ENCODE results near the gene CREG2. TPM values are rescaled to one million over a fixed set of nuclear protein-coding genes. Genes with fewer than 3 reads are reported as not detected.

The CREG2 gene
- total RNA-seq, 4 donors from 2014 or later, result 0.28 TPM; not detected in 3

DNA sequence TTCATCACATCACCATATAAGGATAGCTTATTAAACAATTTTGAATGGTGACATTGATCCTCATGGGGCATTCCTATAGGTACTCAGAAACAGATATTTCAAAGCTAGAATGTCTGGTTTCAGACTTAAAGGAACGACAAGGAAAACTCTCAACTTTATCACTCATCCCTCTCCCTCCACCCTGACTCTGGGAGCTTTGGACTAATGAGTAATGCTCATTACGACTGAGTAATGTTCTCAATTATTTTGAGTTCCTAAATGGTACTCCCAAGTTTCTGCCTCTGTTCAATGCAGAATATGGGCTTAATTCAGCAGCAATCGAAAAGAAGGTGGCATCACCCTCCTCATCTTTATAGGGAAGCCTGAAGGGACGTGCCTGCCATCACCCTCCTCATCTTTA lies 44.2 kb upstream of the CREG2 start:
- H3K9me3 ChIP-seq, result no peaks in the 10 kb centered on the region
- DNase-seq, result no peak
- no peak for TF ChIP-seq POLR2A (IDR thresholded peaks at IDR 0.05)
- TF ChIP-seq, protein P1, sequence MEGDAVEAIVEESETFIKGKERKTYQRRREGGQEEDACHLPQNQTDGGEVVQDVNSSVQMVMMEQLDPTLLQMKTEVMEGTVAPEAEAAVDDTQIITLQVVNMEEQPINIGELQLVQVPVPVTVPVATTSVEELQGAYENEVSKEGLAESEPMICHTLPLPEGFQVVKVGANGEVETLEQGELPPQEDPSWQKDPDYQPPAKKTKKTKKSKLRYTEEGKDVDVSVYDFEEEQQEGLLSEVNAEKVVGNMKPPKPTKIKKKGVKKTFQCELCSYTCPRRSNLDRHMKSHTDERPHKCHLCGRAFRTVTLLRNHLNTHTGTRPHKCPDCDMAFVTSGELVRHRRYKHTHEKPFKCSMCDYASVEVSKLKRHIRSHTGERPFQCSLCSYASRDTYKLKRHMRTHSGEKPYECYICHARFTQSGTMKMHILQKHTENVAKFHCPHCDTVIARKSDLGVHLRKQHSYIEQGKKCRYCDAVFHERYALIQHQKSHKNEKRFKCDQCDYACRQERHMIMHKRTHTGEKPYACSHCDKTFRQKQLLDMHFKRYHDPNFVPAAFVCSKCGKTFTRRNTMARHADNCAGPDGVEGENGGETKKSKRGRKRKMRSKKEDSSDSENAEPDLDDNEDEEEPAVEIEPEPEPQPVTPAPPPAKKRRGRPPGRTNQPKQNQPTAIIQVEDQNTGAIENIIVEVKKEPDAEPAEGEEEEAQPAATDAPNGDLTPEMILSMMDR (IDR thresholded peaks at IDR 0.05), result no peak
- H3K27me3 ChIP-seq, result no peaks in the 10 kb centered on the region
- no peak overlapping the region for H3K27ac ChIP-seq
- no peaks in the 10 kb centered on the region for H3K4me1 ChIP-seq
- H3K36me3 ChIP-seq, result no peaks in the 10 kb centered on the region
- no peak overlapping the region for H3K4me3 ChIP-seq
- intact Hi-C loops (cut with DNase I; ENCODE audit: low total_unique reads), result no loop called here

DNA sequence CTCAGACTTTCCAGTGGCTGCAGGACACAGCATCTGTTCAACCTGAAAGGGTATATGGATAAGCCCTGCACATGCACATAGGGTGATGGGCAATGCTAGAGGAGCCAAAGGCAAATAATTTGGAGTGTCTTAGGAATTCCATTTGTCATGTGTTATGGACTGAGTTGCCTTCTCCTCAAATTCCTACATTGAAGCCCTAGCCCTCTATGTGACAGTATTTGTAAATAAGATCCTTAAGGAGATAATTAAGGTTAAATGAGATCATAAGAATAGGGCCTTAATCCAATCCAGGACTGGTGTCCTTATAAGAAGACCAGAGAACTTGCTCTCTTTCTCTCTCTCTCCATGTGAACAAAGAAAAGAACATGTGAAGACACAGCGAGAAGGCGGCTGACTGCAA lies 42.9 kb upstream of the CREG2 start:
- H3K9me3 ChIP-seq, result no peaks in the 10 kb centered on the region
- intact Hi-C loops (cut with DNase I; ENCODE audit: low total_unique reads), result no loop called here
- H3K4me1 ChIP-seq, result no peaks in the 10 kb centered on the region
- no peak overlapping the region for H3K27ac ChIP-seq
- no peak for DNase-seq
- H3K4me3 ChIP-seq, result no peak overlapping the region
- no peaks in the 10 kb centered on the region for H3K27me3 ChIP-seq
- no peaks in the 10 kb centered on the region for H3K36me3 ChIP-seq
- TF ChIP-seq, protein P1 (IDR thresholded peaks at IDR 0.05), result no peak
- TF ChIP-seq POLR2A (IDR thresholded peaks at IDR 0.05), result no peak

DNA sequence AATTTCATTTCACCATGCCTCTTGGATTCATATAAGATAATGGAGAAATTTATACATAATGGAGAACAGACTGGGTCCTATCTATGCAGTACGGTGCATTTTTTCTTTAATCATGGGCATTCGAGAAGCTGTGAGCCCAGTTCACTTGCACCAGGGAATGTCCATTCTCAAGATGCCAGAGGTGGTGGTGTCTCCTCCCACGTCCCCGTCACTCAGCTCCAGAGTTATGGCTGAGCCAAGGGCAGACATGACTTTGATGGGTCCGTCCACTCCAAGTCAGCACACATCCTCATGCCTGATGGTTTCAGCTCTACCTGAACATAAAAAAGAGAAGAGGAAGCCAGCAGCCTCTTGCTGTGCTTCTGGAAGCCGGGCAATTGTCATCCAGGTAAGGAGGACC lies 42.1 kb upstream of the CREG2 start:
- Histone ChIP-seq H3K27ac (no peak overlapping the region), H3K4me1 (no peaks in the 10 kb centered on the region), H3K36me3 (no peaks in the 10 kb centered on the region), H3K4me3 (no peak overlapping the region), H3K9me3 (no peaks in the 10 kb centered on the region), H3K27me3 (no peaks in the 10 kb centered on the region)
- no peak for DNase-seq
- TF ChIP-seq, protein P1 (IDR thresholded peaks at IDR 0.05), result no peak
- TF ChIP-seq POLR2A (IDR thresholded peaks at IDR 0.05), result no peak
- intact Hi-C loops (cut with DNase I; ENCODE audit: low total_unique reads), result no loop called here

DNA sequence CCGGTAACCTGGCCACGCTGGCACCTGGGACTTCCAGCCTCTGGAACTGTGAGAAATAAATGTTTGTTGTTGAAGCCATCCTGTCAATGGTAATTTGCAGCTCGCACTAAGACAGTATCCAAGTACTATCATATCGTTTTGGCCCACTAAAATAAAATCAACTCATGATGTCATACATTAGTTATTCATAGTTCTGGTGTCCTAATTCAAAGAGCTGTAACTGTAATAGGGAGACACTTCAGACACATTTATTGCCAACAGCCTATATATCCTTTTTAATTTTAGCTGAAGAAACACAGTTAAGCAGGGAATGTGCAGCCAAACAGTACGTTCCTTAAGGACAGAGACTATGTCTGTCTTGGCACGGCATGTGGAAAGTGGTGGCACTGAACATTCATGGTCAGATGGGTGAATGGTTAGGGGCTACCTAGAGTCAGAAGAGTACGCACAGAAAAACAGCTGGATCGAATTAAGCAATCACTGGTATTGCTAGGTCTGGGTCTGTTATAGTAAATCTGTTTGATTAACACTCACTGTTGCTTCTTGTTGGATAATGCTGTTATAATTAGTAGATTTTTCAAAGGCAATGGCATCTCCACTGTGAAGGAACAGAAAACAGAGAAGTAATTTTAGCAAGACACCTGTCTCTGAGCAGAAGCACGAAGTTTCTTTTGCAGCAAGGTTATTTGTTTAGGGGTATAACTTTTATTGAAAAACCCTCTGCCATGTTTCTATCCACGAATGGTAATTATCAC lies 41.3 kb upstream of the CREG2 start:
- TF ChIP-seq, protein P1 (IDR thresholded peaks at IDR 0.05), result no peak
- TF ChIP-seq POLR2A (IDR thresholded peaks at IDR 0.05), result no peak
- Histone ChIP-seq H3K36me3 (no peaks in the 10 kb centered on the region), H3K9me3 (no peaks in the 10 kb centered on the region), H3K4me1 (no peaks in the 10 kb centered on the region), H3K27ac (no peak overlapping the region), H3K27me3 (no peaks in the 10 kb centered on the region), H3K4me3 (no peak overlapping the region)
- DNase-seq, result no peak
- intact Hi-C loops (cut with DNase I; ENCODE audit: low total_unique reads), result no loop called here

DNA sequence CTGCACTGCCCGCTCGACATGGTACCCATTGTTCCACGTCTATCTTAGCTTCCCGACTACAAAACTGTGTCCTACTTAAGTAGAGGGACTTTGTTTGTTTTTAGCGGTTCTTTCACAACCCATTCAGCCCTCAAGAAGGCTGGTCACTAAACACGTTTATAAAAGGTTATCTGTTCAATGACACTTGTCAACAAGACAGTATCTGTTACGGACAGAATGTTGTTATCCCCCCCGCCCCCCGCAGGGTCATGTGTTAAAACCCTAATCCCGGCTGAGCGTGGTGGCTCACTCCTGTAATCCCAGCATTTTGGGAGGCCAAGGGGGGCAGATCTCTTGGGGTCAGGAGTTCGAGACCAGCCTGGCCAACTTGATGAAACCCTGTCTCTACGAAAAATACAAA lies 40.4 kb upstream of the CREG2 start:
- Histone ChIP-seq H3K9me3 (no peaks in the 10 kb centered on the region), H3K36me3 (no peaks in the 10 kb centered on the region), H3K4me1 (no peaks in the 10 kb centered on the region), H3K4me3 (no peak overlapping the region), H3K27me3 (no peaks in the 10 kb centered on the region), H3K27ac (no peak overlapping the region)
- intact Hi-C loops (cut with DNase I; ENCODE audit: low total_unique reads), result no loop called here
- no peak for DNase-seq
- TF ChIP-seq, protein P1 (IDR thresholded peaks at IDR 0.05), result no peak
- TF ChIP-seq POLR2A (IDR thresholded peaks at IDR 0.05), result no peak
